RWPE2 (cell line): ENCODE results near the gene DUSP15.

Experiments
- ATAC-seq: fragments of 200-7000 bp; cut with Tn5 transposase; 3 replicates; pipeline ENCODE4 v1.9.1; 2021; ENCODE audit warnings: low read depth
- DNase-seq: peaks from one replicate; pipeline ENCODE4 v3.0.0-alpha.2; 2020; ENCODE audit warnings: low spot score
- H3K27ac ChIP-seq: fragments of 450-650 bp; 2 replicates; pipeline ENCODE4 v1.5.1; 2017; ENCODE audit warnings: mild to moderate bottlenecking; ENCODE audit not compliant: poor library complexity, severe bottlenecking
- H3K27me3 ChIP-seq: fragments of 250-450 bp; sonication (Bioruptor Pico); 2 replicates; pipeline ENCODE4 v1.5.1; 2021; ENCODE audit warnings: mild to moderate bottlenecking, moderate library complexity; ENCODE audit not compliant: insufficient read depth, poor library complexity, severe bottlenecking
- H3K36me3 ChIP-seq: fragments of 250-450 bp; sonication (Bioruptor Pico); 2 replicates; pipeline ENCODE4 v1.5.1; 2020; ENCODE audit warnings: low read depth, mild to moderate bottlenecking, moderate library complexity
- H3K4me1 ChIP-seq: fragments of 250-450 bp; sonication (Bioruptor Pico); 2 replicates; pipeline ENCODE4 v1.5.1; 2021; ENCODE audit warnings: mild to moderate bottlenecking, moderate library complexity; ENCODE audit not compliant: insufficient read depth, poor library complexity, severe bottlenecking
- H3K4me3 ChIP-seq: fragments of 250-450 bp; sonication (Bioruptor Pico); 2 replicates; pipeline ENCODE4 v1.5.1; 2021; ENCODE audit warnings: mild to moderate bottlenecking, moderate library complexity; ENCODE audit not compliant: severe bottlenecking
- H3K9me3 ChIP-seq: fragments of 250-450 bp; sonication (Bioruptor Pico); 2 replicates; pipeline ENCODE4 v1.5.1; 2021; ENCODE audit warnings: mild to moderate bottlenecking, moderate library complexity; ENCODE audit not compliant: severe bottlenecking
- CTCF ChIP-seq: fragments of 450-650 bp; IDR thresholded peaks from one replicate; pipeline ENCODE4 v1.5.1; 2017; ENCODE audit warnings: mild to moderate bottlenecking, moderate library complexity; ENCODE audit not compliant: poor library complexity, severe bottlenecking

DUSP15 gene

GRCh38 chr20:31909253-31910070, 39.1 kb upstream of the DUSP15 start:
- Histone ChIP-seq H3K4me1 (no peaks in the 10 kb centered on the region), H3K4me3 (no peak overlapping the region), H3K27me3 (no peaks in the 10 kb centered on the region), H3K27ac (no peak overlapping the region), H3K36me3 (no peaks in the 10 kb centered on the region), H3K9me3 (no peaks in the 10 kb centered on the region)
- TF ChIP-seq CTCF = no peak
- ATAC-seq (no peak), DNase-seq (peak; percentile 76)

- no peaks in the 10 kb centered on the region for H3K9me3 ChIP-seq
- H3K36me3 ChIP-seq = no peaks in the 10 kb centered on the region
- DNase-seq (peak; percentile 70), ATAC-seq (no peak)
- no peak overlapping the region for H3K4me3 ChIP-seq
- no peaks in the 10 kb centered on the region for H3K4me1 ChIP-seq
- no peaks in the 10 kb centered on the region for H3K27me3 ChIP-seq
- H3K27ac ChIP-seq = no peak overlapping the region
- TF ChIP-seq CTCF = no peak
Measured at GRCh38 chr20:31908424-31908823, 38.1 kb upstream of the DUSP15 start.

GRCh38 chr20:31908016-31908415, 37.7 kb upstream of the DUSP15 start:
- Histone ChIP-seq H3K4me3 (no peak overlapping the region), H3K9me3 (no peaks in the 10 kb centered on the region), H3K27me3 (no peaks in the 10 kb centered on the region), H3K36me3 (no peaks in the 10 kb centered on the region), H3K27ac (no peak overlapping the region), H3K4me1 (no peaks in the 10 kb centered on the region)
- ATAC-seq = no peak
- DNase-seq = peak; percentile 71
- TF ChIP-seq CTCF = no peak

GRCh38 chr20:31907046-31907445, 36.7 kb upstream of the DUSP15 start:
- no peaks in the 10 kb centered on the region for H3K27me3 ChIP-seq
- no peaks in the 10 kb centered on the region for H3K36me3 ChIP-seq
- no peak overlapping the region for H3K27ac ChIP-seq
- no peaks in the 10 kb centered on the region for H3K9me3 ChIP-seq
- no peak overlapping the region for H3K4me3 ChIP-seq
- no peak for TF ChIP-seq CTCF
- ATAC-seq = no peak
- peak; percentile 42 for DNase-seq
- H3K4me1 ChIP-seq = no peaks in the 10 kb centered on the region

- Histone ChIP-seq H3K9me3 (no peaks in the 10 kb centered on the region), H3K36me3 (no peaks in the 10 kb centered on the region), H3K27ac (no peak overlapping the region), H3K4me3 (no peak overlapping the region), H3K4me1 (no peaks in the 10 kb centered on the region), H3K27me3 (no peaks in the 10 kb centered on the region)
- peak; percentile 80 for DNase-seq
- no peak for ATAC-seq
- TF ChIP-seq CTCF = no peak
Measured at GRCh38 chr20:31906001-31906400, 35.7 kb upstream of the DUSP15 start.
